Common myeloid progenitor, CD34-positive (primary cell): ENCODE measurements around the gene CST6.

Experiments
- CTCF ChIA-PET: fragments of 350-600 bp; sonication (Branson Sonifier 250); formaldehyde crosslinking; loops from one replicate; lab custom pipeline; 2021; ENCODE audit warnings: antibody characterized with exemption; lab: Charles Lee
- POLR2A ChIA-PET: fragments of 350-600 bp; sonication (Branson Sonifier 250); formaldehyde crosslinking; loops from one replicate; lab custom pipeline; 2021; ENCODE audit warnings: antibody characterized with exemption; lab: Charles Lee
- DNase-seq, 3 donors: peaks; one replicate each; pipeline versions ENCODE4 v3.0.0 to v3.0.0-alpha.2; 2013
- H3K27ac ChIP-seq, 2 experiments: 1 replicate in 1 of 2; 2 replicates in 1 of 2; pipeline ENCODE4 v1.7.0; 2013; ENCODE audit warnings: inconsistent platforms in 2 of 2, low read length in 2 of 2, mild to moderate bottlenecking in 2 of 2, low read depth in 1 of 2, moderate library complexity in 1 of 2; ENCODE audit not compliant: severe bottlenecking in 2 of 2, insufficient read depth in 1 of 2, poor library complexity in 1 of 2
- H3K27me3 ChIP-seq, 5 experiments: replicated peaks in 2 of 5; 1 replicate in 3 of 5; 2 replicates in 2 of 5; pipeline versions ENCODE4 v1.6.1 to v1.7.0; 2013; ENCODE audit warnings: low read length in 4 of 5, mild to moderate bottlenecking in 2 of 5, moderate library complexity in 2 of 5, inconsistent platforms in 1 of 5; ENCODE audit not compliant: insufficient read depth in 5 of 5, control insufficient read depth in 4 of 5
- H3K36me3 ChIP-seq, 4 experiments: 1 replicate in 2 of 4; 2 replicates in 2 of 4; pipeline versions ENCODE4 v1.6.1 to v1.7.0; 2013; ENCODE audit warnings: low read length in 3 of 4, control low read depth in 1 of 4, mild to moderate bottlenecking in 1 of 4; ENCODE audit not compliant: control insufficient read depth in 4 of 4, insufficient read depth in 4 of 4
- H3K4me1 ChIP-seq, 4 experiments: 1 replicate in 3 of 4; 2 replicates in 1 of 4; pipeline versions ENCODE4 v1.6.1 to v1.7.1; 2013; ENCODE audit warnings: low read length in 3 of 4, mild to moderate bottlenecking in 3 of 4, control low read depth in 1 of 4, inconsistent platforms in 1 of 4, moderate library complexity in 1 of 4; ENCODE audit not compliant: control insufficient read depth in 4 of 4, insufficient read depth in 4 of 4; ENCODE audit errors: control extremely low read depth in 1 of 4
- H3K4me3 ChIP-seq, 7 experiments: 1 replicate in 4 of 7; 2 replicates in 3 of 7; pipeline versions ENCODE4 v1.5.1 to v1.7.0; 2013; ENCODE audit warnings: mild to moderate bottlenecking in 7 of 7, low read length in 6 of 7, moderate library complexity in 6 of 7, inconsistent platforms in 2 of 7, low read depth in 2 of 7, control low read depth in 1 of 7; ENCODE audit not compliant: insufficient read depth in 4 of 7, control insufficient read depth in 1 of 7; ENCODE audit errors: extremely low read depth in 1 of 7
- H3K9me3 ChIP-seq, 5 experiments: 1 replicate in 4 of 5; 2 replicates in 1 of 5; pipeline versions ENCODE4 v1.6.1 to v1.7.1; 2013; ENCODE audit warnings: low read length in 4 of 5, mild to moderate bottlenecking in 2 of 5, inconsistent platforms in 1 of 5, low read depth in 1 of 5, moderate library complexity in 1 of 5; ENCODE audit not compliant: control insufficient read depth in 4 of 5, insufficient read depth in 2 of 5; ENCODE audit errors: control extremely low read depth in 1 of 5
- WGBS: methylation state at CpG from one replicate; pipeline ENCODE4 v1.1.5; 2013; ENCODE audit not compliant: insufficient coverage; 5-methylcytosine and 5-hydroxymethylcytosine counted together

The CST6 gene

DNA sequence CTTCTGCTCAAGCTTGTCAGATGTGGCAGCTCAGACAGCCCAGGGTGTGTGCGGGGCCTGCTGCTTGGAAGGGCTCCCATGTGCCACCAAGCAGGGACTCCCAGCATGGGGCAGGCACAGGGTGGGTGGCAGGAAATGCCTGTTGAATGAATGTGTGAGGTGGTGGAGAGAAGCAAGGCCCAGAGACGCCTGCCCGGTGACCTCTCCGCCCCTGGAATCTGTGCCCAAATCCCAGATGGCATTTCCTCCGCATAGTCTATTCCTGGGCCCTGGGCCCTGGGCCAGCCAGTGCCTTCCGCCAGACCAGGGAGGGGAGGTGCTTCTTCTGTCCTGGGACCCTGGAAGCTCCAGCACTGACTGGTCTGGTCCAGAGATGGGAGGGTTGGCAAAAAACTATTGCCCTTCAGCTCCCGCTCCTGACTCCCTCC is 3.7 kb downstream of the CST6 start:
- CTCF ChIA-PET = interaction anchor here (1.1 kb wide), 1 partner anchor 24 kb away, joined by 3 read pairs; no protein-coding TSS in a partner anchor
- 99% methylated on average over 7 of the region's 7 CpGs for WGBS
- DNase-seq = no peak
- Histone ChIP-seq H3K36me3 (no peaks in the 10 kb centered on the region), H3K27ac (no peak overlapping the region), H3K27me3 (peaks cover 0 to 25% (median 7%) of the 10 kb centered on the region in 5 experiments), H3K9me3 (no peaks in the 10 kb centered on the region), H3K4me3 (no peak overlapping the region), H3K4me1 (peaks cover 0 to 22% (median 19%) of the 10 kb centered on the region in 4 experiments)
- POLR2A ChIA-PET = no interaction called here

DNA sequence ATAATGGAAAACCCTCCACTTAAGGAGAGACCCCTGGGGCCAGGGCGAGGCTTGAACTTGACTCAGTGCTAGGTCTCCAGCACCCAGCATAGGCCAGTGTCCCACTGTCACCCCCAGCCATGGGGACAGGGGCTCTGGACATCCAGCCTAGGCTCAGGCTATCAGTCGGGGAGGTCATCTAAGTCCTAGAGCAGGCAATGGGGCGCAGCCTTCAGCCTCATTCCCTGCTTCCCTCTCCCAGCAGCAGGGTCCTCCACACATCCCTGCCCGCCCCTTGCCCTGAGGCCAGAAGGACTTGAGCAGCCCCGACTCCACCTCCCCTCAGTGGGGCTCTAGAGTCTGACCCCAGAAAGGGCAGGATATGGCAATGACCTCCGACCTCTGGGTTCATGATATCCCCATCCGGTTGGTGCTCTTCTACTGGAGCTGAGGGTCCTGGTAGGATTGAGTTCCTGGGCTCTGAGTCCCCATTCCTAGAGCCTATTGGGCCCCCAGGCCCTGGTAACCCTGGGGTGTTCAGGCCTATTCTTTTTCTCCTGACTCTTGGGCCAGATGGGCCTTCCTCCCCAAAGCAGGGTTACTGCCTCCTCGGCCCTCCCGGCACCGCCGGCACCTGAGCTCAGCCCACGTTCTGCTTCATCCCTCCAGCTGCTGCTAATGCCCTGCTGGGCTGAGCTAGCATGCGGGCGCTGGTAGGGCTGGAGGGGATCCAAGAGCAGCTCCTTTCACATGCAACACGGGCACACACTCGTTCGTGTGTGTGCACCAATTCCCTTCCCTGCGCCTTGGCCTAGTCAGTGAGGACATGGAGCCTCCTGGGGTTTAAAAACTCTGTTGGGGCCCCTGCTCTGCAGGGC is 4.4 kb downstream of the CST6 start:
- Histone ChIP-seq H3K27ac (no peak overlapping the region), H3K27me3 (peaks cover 0 to 20% (median 7%) of the 10 kb centered on the region in 5 experiments), H3K9me3 (no peaks in the 10 kb centered on the region), H3K36me3 (no peaks in the 10 kb centered on the region), H3K4me1 (peaks cover 0 to 29% (median 26%) of the 10 kb centered on the region in 4 experiments), H3K4me3 (no peak overlapping the region)
- POLR2A ChIA-PET = no interaction called here
- WGBS = 91% methylated on average over 14 of the region's 18 CpGs
- CTCF ChIA-PET = interaction anchor here (1.1 kb wide), 1 partner anchor 25 kb away, joined by 3 read pairs; no protein-coding TSS in a partner anchor
- no peak for DNase-seq

DNA sequence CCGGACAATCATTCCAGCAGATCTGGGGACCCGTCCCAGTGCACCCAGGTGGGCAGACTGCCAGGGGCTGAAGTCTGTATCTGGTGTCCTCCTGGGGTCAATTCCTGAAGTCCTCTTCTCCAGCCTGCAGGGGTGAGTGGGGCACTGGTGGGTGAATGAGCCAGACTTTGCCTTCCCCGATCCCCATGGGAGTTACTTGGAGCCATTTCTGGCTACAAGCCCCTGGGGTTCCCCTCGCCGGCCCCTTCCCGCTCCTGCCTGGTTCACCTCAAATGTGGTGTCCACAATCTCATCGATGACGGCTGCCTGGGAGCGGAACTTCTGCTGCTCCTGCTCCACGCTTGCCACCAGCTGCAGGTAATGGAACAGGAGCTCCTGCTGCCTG is 5.0 kb downstream of the CST6 start:
- Histone ChIP-seq H3K27me3 (peaks cover 0 to 14% (median 3%) of the 10 kb centered on the region in 5 experiments), H3K4me1 (peaks cover 0 to 31% (median 29%) of the 10 kb centered on the region in 4 experiments), H3K36me3 (no peaks in the 10 kb centered on the region), H3K4me3 (no peak overlapping the region), H3K9me3 (no peaks in the 10 kb centered on the region), H3K27ac (no peak overlapping the region)
- WGBS = 93% methylated on average over 6 of the region's 10 CpGs
- no peak for DNase-seq
- CTCF ChIA-PET = no interaction called here
- POLR2A ChIA-PET = no interaction called here

DNA sequence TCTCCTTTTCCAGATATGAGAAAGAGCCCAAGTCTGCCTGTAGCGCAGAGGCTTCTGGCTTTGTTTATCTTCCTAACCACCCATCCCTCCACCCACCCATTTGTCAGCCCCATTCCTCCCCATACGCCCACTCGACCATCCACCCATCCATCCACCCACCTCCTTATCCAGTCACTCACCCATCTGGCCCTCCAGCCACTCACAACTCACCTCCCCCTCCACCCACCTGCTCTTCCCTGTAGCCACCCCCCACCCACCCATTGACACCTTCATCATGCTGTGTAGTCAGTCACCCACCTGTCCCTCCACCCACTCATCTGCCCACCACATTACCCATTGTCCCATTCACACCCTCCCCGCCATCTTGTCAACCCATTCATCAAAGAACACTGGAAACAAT is 5.5 kb downstream of the CST6 start:
- WGBS = 81% methylated on average over 3 of the region's 4 CpGs
- H3K4me1 ChIP-seq = peaks cover 0 to 31% (median 29%) of the 10 kb centered on the region in 4 experiments
- H3K27ac ChIP-seq = no peak overlapping the region
- CTCF ChIA-PET = interaction anchor here (0.6 to 1.0 kb wide), 2 partner anchors 28 to 125 kb away, joined by 3 read pairs; no protein-coding TSS in a partner anchor
- H3K36me3 ChIP-seq = no peaks in the 10 kb centered on the region
- H3K4me3 ChIP-seq = no peak overlapping the region
- H3K27me3 ChIP-seq = peaks cover 0 to 8% (median 3%) of the 10 kb centered on the region in 5 experiments
- POLR2A ChIA-PET = no interaction called here
- DNase-seq = no peak
- no peaks in the 10 kb centered on the region for H3K9me3 ChIP-seq

DNA sequence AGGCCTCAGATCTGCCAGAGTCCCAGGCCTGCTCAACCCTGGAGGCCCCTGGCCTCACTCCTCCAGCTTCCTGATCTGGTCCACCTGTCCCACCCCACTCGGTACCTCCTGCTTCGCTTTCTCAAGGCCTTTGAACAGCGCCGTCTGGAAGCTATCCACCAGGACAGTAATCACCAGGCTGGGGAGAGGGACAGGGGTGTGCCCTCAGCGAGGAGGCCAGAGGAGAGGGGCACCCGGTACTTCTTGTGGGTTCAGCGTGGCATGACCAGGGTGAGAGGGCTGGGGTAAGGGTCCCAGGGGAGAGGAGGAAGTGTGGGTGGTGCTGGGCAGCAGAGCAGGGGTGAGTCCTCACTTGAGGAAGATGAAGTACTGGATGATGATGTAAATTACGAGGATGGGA is 8.4 kb downstream of the CST6 start:
- Histone ChIP-seq H3K27me3 (peaks cover 0 to 7% (median 0%) of the 10 kb centered on the region in 5 experiments), H3K4me3 (no peak overlapping the region), H3K9me3 (no peaks in the 10 kb centered on the region), H3K36me3 (no peaks in the 10 kb centered on the region), H3K27ac (no peak overlapping the region), H3K4me1 (peaks cover 0 to 26% (median 23%) of the 10 kb centered on the region in 4 experiments)
- CTCF ChIA-PET = interaction anchor here (0.9 to 1.5 kb wide), 2 partner anchors 12 to 27 kb away, joined by 3 to 6 read pairs; no protein-coding TSS in a partner anchor
- WGBS = 72% methylated on average over 4 of the region's 8 CpGs
- POLR2A ChIA-PET = interaction anchor here (1.3 kb wide), 1 partner anchor 130 kb away, joined by 3 read pairs; the partner anchor contains the start of gene CCDC85B
- no peak for DNase-seq

DNA sequence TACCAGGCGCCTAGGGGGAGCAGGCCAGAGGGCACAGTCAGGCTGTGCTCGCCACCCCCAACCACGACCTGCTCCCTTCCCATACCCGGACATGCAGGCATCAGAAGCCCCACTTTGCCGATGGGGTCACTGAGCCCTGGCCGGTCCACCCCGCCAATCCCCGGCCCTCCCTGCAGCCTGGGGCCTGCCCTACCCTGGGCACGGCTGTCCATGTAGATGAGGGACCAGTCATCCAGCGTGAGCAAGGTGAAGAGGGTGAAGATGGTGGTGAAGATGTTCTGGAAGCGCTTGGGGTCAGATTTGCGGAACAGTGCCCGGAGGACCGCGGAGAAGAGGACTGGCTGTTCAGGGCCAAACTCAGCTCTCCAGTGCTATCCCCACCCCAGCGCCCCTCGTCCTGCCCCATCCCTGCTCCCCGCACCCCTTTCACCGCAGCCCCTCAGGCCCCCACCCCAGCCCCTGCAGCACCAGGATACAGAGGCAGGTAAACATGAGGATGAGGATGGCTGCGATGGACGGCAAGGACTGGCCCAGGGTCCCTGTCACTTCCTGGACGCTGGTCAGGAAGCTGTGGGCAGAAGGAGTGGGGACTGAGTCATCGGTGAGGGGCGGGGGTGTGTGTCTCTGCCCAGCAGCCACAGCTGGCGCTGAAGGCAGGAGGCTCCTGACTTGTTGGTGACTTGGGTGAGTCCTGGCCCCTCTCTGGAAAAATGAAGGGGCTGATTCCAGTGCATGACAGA is 9.0 kb downstream of the CST6 start:
- peaks cover 0 to 26% (median 23%) of the 10 kb centered on the region in 4 experiments for H3K4me1 ChIP-seq
- 63% methylated on average over 19 of the region's 25 CpGs for WGBS
- ChIA-PET POLR2A (interaction anchor here (0.7 to 1.3 kb wide), 2 partner anchors 31 to 130 kb away, joined by 3 read pairs; partner anchors contain the start of genes CCDC85B and SF3B2), CTCF (interaction anchor here (0.8 to 2.6 kb wide), 4 partner anchors 9 to 26 kb away, joined by 3 to 19 read pairs (median 6); partner anchors contain the start of gene CST6)
- no peak overlapping the region for H3K27ac ChIP-seq
- DNase-seq = peak; percentile 67 to 89 (median 84)
- H3K4me3 ChIP-seq = peak overlapping the region in 3 of 7 experiments; percentile 8 to 42 (median 26)
- no peaks in the 10 kb centered on the region for H3K9me3 ChIP-seq
- no peaks in the 10 kb centered on the region for H3K36me3 ChIP-seq
- peaks cover 0 to 7% (median 0%) of the 10 kb centered on the region in 5 experiments for H3K27me3 ChIP-seq
